Breast epithelium (tissue), 3 donors: ENCODE results near the gene A4GALT.

Experiments
- CTCF ChIP-seq, 3 donors: fragments of 450-650 bp; IDR thresholded peaks; one replicate each; pipeline ENCODE4 v1.5.1; 2016 to 2017; ENCODE audit warnings: antibody characterized with exemption in 3 of 3, mild to moderate bottlenecking in 3 of 3, moderate library complexity in 3 of 3
- POLR2A ChIP-seq: fragments of 450-650 bp; IDR thresholded peaks from one replicate; pipeline ENCODE4 v1.6.1; 2016; ENCODE audit warnings: antibody characterized with exemption, mild to moderate bottlenecking, moderate library complexity
- POLR2AphosphoS5 ChIP-seq, 3 donors: sonication (generic); formaldehyde crosslinking; IDR thresholded peaks; one replicate each; pipeline ENCODE4 v1.6.1; 2017; ENCODE audit warnings: antibody characterized with exemption in 3 of 3

GRCh38 chr22:42664976-42665831 is 55.5 kb downstream of the A4GALT start:
- no peak for TF ChIP-seq CTCF (IDR thresholded peaks at IDR 0.05)
- TF ChIP-seq POLR2AphosphoS5 (IDR thresholded peaks at IDR 0.05), result no peak
- no peak for TF ChIP-seq POLR2A
